Measurements from ENCODE around the gene ATP2C2.

DNA sequence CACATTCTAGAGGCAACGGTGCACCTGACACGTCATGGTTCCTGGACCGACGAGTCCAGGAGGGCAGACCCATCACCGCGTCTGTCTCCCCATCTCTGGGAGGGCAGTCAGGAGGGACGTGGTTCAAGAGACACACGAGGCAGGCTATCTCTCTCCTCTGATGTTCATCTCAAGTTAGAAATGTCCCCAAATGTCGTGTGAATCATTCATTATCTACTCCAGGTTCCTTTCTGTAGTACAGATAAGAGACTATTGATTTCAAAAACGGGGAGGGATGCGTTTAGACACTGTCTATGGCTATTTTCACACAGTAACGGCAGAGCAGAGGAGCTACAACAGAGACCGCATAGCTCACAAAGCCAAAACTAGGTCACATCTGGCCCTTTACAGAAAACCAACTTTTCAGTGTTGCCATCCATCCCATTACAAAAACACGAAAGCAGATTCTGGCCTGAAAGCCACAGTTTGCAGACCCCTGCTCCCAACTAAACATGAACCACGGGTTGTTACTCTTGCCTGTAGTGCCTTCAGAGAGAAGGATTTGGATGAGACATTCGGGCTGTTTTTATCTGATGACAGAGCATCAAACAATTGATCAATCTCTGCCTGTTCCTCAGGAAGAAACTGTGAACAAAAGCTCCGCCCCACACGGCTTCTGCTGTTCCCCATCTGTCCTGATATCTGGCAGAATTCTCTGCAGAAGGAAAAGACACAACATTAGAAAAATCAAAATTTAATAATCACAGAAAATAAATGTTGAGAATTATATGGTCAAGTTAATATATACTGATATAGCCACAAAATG, 129.3 kb downstream of the ATP2C2 start:
- TF ChIP-seq, protein P1, sequence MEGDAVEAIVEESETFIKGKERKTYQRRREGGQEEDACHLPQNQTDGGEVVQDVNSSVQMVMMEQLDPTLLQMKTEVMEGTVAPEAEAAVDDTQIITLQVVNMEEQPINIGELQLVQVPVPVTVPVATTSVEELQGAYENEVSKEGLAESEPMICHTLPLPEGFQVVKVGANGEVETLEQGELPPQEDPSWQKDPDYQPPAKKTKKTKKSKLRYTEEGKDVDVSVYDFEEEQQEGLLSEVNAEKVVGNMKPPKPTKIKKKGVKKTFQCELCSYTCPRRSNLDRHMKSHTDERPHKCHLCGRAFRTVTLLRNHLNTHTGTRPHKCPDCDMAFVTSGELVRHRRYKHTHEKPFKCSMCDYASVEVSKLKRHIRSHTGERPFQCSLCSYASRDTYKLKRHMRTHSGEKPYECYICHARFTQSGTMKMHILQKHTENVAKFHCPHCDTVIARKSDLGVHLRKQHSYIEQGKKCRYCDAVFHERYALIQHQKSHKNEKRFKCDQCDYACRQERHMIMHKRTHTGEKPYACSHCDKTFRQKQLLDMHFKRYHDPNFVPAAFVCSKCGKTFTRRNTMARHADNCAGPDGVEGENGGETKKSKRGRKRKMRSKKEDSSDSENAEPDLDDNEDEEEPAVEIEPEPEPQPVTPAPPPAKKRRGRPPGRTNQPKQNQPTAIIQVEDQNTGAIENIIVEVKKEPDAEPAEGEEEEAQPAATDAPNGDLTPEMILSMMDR (IDR thresholded peaks at IDR 0.05), result no peak
- no peak for TF ChIP-seq EZH2 (IDR thresholded peaks at IDR 0.05)

Measured in neural progenitor cell (in vitro differentiated cells).